GM18520 (cell line): ENCODE results near the gene PLA2G2D.

Experiments used
- ATAC-seq: cut with Tn5 transposase; IDR thresholded peaks from one replicate; pipeline ENCODE4 v1.9.1; 2021; ENCODE audit not compliant: unreplicated experiment

PLA2G2D gene

GRCh38 chr1:20069874-20070273 is 49.5 kb downstream of the PLA2G2D start, which contains the start of gene PLA2G5:
Gene PLA2G5, plus strand, starts transcription at chr1:20070194. Its CDS starts 14,637 bp downstream, at chr1:20084831.
- no peak for ATAC-seq

GRCh38 chr1:20068722-20069121 is 50.6 kb downstream of the PLA2G2D start:
- ATAC-seq = no peak

GRCh38 chr1:20063861-20064292 is 55.5 kb downstream of the PLA2G2D start:
- ATAC-seq = no peak
